Activated CD4-positive, alpha-beta T cell treated with anti-CD3 and anti-CD28 coated beads for 4 hours (primary cell): ENCODE results near the gene CD80.

Experiments used
- DNase-seq, 2 donors: peaks; one replicate each; pipeline ENCODE4 v3.0.0-alpha.2; 2020

Gene CD80

DNA sequence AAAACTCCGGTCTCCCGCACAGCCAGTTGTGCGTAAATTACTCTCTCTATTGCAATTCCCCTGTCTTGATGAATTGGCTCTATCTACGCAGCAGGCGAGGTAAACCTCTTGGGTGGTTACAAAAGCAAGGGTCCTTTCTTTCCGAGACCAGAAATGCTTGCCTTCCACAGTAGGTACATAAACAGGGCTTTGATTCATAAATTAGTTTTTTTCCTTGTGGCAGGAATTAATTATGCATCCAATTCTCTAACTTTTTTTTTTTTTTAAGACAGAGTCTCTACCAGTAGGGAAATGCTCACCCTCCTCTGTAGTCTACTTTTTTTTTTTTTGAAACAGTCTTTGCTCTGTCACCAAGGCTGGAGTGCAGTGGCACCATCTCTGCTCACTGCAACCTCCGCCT lies 16.3 kb downstream of the CD80 start:
- no peak for DNase-seq

DNA sequence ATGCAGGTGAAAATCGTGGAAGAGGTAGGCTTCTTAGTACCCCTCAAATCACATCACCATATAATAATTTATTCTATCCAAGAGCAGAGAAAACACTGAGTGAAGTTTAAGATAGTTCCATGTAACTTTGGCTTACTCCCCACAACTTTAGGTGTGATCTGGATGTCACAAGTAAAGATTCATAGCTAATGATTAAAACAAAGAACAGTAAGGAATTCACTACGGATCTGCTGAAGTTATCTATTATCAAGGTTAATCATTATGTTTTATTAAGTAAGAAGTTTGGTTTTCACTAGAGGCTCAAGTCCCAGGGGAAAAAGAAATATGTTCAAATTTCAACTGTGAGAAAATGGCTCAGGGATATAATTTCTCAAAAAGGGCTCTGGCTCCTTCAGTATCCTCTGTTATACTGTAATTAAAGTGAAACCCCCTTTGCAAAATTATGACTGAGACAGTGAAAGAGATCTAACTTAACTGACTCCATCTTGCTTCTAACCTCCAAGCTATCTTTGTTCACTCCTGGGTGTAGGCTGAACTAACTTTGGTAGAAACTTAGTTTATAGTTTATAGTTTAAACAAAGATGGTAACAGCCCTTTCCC lies 17.1 kb downstream of the CD80 start:
- no peak for DNase-seq

DNA sequence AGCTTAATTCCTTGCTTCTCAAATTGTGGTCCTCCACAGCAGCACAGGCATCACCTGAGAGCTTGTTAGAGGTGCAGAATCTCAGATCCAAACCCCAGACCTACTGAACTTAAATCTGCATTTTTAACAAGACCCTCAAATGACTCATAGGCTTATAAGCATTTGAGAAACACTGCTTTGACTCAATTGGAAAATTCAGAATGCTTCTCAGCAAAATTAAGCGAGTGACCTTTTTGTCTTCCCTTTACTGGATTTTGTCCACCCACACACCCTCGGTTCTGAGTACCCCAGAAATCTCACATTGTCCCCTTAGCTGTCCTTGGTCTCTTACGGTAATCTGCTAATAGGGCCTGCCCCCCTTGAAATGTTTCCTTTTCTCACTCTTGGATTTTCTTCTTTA lies 17.9 kb downstream of the CD80 start:
- no peak for DNase-seq

DNA sequence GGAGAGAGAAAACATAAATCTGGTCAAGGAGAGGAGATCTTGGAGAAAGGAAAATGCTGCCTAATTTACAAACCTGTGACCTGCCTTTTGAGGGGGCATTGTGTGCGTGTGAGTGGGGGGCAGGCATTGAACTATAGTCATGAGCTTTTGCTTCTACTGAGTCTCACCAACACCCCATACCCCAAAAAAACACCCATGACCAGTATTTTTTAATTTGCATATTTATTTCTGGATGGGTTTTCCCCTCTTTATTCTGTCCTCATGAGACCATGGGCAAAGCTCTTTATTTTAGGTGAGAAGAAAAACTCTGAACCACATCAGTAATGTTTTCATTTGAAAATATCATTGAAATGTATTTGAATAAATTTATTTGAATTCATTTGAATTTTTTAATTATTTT lies 20.6 kb downstream of the CD80 start:
- DNase-seq, result no peak

DNA sequence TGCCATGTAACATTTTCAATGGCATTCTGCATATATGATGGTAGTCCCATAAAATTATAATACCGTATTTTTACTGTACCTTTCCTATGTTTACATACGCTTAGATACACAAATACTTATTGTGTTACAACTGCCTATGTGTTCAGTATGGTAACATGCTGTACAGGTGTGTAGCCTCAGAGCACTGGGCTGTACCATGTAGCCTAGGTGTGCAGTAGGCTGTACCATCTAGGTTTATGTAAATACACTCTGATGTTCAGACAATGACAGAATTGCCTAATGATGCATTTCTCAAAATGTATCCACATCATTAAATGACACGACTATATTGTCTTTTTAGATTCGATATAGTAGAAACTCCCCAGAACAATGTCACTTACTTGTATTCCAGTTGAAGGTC lies 22.7 kb downstream of the CD80 start:
- DNase-seq, result no peak

DNA sequence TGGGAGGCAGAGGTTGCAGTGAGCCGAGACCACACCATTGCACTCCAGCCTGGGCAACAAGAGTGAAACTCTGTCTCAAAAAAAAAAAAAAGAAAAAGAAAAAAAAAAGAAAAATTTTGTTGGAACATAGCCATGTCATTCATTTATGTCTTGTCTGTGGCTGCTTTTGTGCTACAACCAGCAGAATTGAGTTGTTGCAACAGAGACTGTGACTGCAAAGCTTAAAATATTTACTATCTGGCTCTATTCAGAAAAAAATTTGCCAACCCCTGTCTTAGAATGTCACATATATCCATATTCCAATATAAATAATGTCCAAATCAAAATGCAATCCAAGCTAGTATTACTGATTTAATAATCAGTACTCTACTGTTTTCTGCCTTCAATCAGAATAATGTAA lies 25.1 kb downstream of the CD80 start:
- DNase-seq, result no peak

DNA sequence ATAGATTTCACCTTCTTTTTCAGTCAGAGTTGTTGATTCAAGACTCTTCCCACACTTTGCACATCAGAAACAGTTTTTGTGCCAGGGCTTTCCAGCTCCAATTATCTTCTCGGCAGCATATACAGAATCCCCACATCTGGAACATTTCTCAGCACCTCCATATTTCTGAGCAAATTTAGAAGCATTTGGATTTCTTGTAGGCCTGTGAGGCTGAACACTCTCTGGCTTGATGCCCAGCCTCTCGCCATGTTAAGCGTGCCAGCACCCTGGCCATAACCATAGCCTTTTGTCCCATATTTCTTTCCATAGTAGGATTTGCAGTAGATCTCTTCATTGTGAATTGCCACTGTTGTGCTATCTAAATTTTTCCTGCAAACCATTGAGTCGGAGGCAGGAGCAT lies 28.3 kb downstream of the CD80 start:
- DNase-seq, result no peak

DNA sequence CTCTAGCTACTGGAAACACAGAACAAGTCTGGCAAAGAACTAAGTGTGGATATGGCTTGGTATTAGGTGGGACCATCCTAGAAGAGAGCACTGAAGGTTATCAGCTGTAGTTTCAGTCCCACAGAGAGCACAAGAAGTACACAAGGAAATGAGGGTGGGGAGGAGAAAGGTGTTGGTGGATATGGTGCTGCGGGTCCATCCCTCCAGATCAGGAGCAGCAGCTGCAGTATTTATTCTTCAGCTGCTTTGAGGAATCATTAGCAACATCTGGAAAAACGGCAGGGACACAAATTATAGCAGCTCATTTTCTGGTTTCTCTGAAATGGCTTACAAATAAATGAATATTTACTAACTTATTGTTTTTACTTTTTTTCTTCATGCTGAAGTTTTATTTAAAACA lies 29.0 kb downstream of the CD80 start:
- DNase-seq, result no peak

DNA sequence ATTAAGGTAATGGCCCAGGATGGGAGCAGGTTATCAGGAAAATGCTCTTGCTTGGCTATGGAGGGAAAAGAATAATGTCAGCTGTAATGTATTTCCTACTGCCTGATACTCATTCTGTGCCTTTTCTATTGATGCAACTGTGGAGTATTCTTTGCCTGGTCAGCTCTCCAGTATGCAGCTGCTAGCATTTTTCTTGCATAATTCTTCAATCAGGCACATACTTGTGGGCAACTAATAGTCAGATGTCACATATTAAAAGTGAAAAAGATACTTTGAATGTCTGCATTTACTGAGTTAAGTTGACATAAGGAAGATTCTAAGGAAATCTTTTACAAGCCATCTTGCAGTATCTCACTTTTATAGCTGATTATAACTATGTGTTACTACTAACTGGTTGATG lies 29.5 kb downstream of the CD80 start:
- no peak for DNase-seq

DNA sequence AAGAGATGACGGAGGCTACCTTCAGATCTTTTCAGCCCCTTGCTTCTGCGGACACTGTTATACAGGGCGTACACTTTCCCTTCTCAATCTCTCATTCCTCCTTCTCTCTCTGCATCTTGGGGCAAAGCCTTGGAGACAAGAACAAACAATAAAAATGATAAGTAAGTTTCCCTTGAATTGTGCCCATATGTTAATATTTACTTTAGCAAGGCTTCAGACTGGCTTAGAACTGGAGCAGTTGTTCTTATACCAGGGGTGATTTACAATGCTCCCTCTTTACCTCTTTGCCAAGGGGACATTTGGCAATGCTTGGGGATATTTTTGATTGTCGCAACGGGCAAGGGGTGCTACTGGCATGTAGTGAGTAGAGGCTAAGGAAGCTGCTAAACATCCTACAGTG lies 31.7 kb downstream of the CD80 start:
- no peak for DNase-seq

DNA sequence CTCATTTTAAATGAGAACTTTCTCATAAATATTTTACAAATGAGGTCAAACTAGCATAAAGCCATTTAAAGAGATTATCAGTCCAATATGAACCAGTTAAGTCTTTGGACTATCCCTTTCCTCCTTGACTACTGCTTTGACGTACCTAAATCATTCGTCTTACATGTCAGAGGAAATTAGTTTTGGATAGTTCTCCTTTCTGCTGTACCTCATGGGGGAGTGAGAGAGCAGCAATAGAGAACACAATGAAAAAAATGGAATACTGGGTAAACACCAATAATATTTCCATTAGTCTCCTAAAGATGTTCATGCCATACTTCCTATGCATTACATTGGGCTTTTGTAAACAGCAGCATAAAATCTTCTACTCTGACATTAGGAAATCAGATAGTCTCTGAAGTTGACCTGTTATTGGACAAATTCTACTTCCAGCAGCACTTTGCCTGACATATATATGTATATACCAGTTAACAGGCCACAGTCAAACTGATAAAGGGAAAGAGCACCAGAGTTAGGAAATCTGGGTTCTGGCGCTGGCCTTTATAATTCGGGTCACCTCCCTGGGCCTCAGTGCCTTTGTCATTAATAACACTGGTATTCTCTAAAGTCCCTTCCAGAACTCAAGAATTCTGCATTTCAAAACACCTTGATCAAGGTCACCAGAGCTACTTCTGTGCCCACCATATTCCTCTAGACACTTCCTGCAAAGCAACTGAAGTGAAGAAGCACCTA lies 34.3 kb downstream of the CD80 start:
- no peak for DNase-seq

DNA sequence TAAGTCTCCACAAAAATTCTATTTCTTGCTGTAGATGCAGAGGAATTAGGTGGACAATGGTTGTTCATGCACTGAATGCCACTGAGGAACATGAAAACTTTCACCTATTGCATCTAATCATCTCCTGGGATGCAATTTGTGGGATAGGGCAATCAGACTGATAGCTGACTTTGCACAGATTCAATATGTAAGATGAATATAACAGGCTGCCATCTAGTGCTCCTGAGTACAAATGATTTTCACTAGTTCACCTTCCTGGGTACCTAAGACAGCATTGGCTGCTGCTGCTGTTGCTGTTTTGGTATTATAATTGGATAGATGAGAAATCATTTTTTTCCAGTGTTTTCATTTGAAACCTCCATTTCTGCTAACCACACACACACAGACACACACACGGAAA lies 41.4 kb downstream of the CD80 start:
- no peak for DNase-seq

DNA sequence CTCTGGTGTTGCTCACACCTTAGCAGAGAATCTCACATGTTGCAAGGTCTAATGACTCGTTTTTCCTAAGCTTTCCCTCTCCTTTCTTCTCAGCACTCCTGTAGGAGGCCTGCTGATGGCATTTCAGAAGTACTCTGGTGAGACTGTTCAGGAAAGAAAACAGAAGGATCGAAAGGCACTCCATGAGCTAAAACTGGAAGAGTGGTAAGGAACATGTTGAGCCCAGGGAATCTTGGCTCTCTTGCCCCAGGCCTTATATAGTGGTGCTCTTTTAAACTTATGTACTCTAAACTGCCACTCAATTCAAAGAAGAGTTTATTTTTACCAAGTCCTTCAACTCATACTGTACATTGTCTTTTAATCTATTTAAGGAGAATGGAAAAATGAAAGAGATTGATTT lies 42.3 kb downstream of the CD80 start:
- DNase-seq, result no peak

DNA sequence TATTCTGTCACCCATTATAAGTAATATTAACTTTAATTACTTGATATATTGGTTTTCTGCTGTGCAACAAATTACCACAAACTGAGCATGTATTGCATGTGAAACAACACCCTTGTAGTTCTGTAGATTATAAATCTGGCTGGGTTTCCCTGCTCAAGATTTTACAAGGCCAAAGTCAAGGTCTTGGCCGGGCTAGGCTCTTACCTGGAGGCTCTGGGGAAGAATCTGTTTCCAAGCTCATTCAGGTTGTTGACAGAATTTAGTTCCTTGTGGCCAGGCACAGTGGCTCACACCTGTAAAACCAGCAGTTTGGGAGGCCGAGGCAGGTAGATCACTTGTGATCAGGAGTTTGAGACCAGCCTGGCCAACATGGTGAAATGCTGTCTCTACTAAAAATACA lies 44.8 kb downstream of the CD80 start:
- DNase-seq, result no peak

DNA sequence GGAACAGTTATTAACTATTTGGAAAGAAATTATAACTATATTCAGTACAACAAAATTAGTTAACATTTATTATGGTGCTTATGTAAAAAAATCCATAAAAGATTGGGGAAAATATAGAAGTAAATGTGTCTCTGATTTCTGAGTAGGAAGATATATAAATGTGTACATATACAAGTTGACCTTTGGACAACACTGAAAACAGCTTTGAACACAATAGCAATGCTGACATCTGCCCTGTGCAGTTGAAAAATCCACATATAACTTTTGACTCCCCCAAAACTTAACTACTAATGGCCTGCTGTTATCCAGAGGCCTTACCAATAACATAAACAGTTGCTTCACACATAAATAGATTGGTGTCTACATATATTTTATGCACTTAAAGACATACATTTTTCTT lies 48.7 kb downstream of the CD80 start:
- no peak for DNase-seq

DNA sequence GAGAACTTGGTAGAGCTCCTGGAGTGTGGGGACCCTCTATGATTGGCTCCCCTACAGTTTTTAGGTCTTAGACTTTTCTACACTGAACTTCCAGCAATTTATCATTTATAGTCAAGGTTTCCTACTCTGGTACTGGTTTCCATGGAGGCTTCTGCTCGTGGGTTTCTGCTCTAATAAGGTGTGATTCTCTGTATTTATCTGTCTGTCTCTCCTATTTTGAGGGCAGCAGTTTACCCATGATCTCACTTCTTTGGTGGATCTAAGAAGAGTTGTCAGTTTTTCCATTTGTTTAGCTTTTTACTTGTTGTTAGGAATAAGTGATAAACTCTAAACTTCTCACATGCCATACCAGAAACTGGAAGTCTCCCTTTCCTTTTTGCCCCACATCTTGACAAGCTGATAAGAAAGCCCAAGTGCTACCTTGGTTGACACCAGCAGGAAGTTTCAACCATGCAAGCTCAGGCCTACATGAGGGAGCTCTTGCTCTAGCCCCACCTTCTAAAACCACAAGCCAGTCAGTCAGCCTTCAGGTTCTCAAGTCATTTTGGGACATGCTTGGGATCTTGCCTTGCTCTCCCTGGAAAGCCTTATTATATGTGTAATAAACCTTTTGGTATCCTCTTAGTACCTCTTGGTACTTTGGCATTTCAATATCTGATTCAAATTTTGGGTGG lies 51.1 kb downstream of the CD80 start:
- no peak for DNase-seq

DNA sequence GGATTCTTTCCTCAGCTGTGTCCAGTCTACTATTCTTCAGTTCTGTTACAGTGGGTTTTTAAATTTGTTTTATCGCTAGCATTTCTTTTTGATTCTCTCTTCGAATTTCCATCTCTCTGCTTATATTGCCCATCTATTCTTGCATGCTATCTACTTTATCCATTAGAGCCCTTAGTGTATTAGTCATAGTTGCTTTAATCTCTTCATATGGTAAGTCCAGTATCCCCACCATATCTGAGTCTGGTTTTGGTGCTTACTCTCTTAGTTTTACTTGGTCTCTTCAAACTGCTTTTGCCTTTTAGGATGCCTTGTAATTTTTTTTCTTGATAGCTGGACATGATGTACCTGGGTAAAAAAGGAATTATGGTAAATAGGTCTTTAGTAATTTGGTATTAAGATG lies 52.0 kb downstream of the CD80 start:
- DNase-seq, result no peak

DNA sequence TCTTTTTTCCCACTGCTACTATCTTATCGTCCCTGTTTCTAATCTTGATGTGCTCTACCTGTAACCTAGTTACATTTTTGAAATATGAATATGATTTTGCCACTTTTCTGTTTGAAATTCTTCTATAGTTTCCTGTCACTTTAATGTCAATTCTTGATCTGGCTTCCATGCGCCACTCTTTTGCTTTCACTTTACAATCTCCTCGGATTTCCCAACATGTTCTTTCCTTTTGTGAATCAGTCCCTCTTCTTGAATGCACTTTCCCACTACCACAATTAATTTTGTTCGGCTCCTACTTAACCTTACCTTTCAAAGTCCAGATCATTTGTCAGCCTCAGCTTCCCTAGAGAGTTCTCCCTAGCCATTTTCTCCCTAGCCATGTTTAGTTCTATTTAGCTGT lies 52.8 kb downstream of the CD80 start:
- DNase-seq, result no peak

DNA sequence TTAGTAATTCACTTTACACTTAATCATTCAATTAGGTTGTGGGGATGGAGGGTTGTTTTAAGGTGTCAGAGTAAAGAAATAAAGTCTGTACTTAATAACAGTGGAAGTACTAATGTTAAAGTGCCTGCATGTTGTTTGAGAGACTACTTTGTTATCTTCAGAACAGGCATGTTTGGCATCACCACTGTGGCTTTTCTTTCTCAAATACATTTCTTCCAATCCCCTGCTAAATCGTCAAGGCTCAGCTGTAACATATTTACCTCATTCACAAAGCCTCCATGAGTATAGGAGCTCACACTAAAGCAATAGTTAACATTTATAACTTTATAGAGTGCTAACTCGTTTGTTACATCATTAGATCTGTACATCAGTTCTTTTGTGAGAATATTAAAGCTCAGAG lies 58.5 kb downstream of the CD80 start:
- no peak for DNase-seq

DNA sequence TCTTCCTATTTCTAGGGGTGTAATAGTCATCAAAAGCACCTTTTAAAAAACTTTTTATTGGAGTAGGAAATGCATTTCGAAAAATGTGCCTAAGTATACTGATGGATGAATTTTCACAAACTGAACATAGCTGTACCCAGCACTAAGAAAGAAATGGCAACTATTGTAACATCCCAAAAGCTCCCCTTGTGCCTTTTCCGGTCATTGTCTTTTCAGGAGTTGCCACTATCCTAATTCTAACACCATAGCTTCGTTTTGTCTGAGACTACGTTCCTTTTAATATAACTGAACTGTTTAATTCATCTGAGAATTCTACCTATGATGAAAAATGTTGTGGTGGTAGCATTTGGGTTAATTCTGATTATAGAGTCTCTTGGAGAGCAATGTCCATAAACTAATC lies 59.1 kb downstream of the CD80 start:
- no peak for DNase-seq

DNA sequence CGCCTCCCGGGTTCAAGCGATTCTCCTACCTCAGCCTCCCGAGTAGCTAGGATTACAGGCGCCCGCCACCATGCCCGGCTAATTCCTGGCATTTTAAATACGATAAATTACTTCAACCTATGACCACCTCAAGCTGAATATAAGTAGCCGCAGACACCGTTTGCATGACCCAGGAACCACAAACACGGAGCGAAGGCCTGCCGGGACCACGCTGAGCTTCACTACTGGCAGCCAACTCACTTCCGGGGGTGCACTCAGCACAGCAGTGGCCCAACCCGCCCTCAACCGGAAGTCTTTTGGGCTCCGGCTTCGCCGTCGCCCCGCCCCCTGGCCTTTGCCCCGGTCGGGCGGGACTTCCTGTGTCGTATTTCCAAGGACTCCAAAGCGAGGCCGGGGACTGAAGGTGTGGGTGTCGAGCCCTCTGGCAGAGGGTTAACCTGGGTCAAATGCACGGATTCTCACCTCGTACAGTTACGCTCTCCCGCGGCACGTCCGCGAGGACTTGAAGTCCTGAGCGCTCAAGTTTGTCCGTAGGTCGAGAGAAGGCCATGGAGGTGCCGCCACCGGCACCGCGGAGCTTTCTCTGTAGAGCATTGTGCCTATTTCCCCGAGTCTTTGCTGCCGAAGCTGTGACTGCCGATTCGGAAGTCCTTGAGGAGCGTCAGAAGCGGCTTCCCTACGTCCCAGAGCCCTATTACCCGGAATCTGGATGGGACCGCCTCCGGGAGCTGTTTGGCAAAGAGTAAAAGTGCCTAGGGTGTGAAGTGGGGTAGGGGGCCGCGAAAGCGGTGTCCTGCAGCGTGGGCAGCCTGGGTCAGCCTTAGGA lies 61.0 kb downstream of the CD80 start, which contains the start of gene TIMMDC1:
Gene TIMMDC1 (plus strand): TSS at position 362 of the 826 bp plus-strand sequence. CDS start 187 bp downstream, at position 549.
- DNase-seq, result peak; percentile 97 to 98

DNA sequence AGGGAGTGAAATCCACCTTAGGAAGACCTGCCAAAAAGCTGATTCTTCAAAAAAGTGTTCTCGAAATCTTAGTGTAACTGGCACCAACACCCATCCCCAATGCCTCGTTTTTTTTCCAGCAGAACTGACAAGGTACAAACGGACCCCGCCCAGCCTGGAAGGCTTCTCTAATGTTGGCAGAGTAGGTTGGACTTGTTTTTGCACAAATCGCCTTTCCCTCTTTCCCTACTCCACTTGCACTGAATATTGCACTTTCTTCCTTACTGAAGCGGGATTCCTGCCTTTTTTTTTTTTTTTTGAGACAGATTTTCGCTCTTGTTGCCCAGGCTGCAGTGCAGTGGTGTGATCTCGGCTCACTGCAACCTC lies 61.6 kb downstream of the CD80 start:
- no peak for DNase-seq

DNA sequence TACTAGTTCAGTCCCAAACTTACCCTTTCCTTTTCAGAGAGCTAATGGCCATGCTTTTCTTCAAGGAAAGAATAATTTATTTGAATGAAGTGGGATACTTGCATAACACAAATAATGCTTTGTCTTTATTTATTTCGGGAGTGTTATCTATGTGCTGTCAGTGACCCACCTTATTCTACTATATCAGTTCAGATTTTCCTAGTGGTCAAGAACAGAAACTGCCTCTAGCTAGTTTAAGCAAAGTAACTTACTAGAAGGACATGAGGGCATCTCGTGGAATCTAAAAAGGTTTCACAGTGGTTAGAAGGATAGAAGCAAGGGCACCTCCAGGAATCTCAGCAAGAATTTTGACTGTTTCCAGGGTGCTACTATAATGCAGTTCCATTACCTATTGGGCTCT lies 64.8 kb downstream of the CD80 start:
- DNase-seq, result no peak

DNA sequence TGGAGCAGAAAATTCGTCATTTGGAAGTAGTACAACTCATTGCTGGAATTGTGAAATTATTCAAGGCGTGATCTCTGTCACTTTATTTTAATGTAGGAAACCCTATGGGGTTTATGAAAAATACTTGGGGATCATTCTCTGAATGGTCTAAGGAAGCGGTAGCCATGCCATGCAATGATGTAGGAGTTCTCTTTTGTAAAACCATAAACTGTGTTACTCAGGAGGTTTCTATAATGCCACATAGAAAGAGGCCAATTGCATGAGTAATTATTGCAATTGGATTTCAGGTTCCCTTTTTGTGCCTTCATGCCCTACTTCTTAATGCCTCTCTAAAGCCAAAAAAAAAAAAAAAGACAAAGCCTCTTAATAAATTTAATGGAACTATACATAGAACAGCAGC lies 66.6 kb downstream of the CD80 start:
- DNase-seq, result no peak
